GM12864 (cell line): ENCODE measurements around the gene RNF224.

Experiments
- DNase-seq: peaks from one replicate; pipeline ENCODE4 v3.0.0-alpha.2; 2011; ENCODE audit warnings: low read depth
- H3K4me3 ChIP-seq: 2 replicates; pipeline ENCODE4 v1.5.1; 2011; ENCODE audit warnings: mild to moderate bottlenecking, low read depth, low read length, control low read depth
- TF ChIP-seq, protein P1 (sequence below): IDR thresholded peaks from 2 replicates; pipeline ENCODE4 v1.5.1; 2011; ENCODE audit warnings: low read depth, mild to moderate bottlenecking, moderate library complexity, low read length, control low read depth, inconsistent platforms; ENCODE audit errors: missing control alignments

RNF224 gene

DNA sequence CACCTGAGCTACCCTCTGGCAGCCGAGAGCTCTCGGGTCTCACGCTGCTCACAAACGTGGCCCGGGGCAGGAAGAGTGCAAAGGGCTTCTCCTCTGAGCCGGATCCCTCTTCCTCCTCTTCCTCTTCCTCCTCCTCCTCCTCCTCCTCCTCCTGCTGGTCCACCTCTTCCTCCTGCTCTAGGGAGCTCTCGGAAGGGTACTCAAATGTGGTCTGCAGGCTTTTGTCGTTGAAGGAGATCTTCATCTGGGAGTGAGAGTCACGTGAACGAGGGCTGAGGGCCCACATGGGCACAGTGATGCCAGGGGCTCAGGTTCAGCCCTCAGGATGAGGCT, 34.9 kb upstream of the RNF224 start:
- no peak for DNase-seq

DNA sequence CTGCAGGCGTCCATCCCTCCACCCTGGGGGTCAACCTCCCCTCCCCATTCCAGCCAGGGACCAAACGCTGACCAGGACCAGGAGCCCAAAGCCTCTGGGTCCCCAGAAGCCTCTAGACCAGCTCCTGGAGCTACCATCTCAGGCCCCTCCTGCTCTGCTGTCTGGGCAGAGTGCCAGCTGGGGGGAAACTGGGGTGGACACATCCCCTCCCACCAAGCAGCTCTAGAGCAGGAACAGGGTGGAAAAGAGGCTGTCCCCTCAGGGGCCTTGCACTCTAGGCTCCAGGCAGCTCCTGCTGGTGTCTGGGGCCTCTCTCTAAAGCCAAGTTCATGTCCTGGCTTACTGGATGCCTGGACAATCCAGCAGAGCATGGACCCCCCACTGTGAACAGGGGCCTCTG, 34.4 kb upstream of the RNF224 start:
- TF ChIP-seq, protein P1, sequence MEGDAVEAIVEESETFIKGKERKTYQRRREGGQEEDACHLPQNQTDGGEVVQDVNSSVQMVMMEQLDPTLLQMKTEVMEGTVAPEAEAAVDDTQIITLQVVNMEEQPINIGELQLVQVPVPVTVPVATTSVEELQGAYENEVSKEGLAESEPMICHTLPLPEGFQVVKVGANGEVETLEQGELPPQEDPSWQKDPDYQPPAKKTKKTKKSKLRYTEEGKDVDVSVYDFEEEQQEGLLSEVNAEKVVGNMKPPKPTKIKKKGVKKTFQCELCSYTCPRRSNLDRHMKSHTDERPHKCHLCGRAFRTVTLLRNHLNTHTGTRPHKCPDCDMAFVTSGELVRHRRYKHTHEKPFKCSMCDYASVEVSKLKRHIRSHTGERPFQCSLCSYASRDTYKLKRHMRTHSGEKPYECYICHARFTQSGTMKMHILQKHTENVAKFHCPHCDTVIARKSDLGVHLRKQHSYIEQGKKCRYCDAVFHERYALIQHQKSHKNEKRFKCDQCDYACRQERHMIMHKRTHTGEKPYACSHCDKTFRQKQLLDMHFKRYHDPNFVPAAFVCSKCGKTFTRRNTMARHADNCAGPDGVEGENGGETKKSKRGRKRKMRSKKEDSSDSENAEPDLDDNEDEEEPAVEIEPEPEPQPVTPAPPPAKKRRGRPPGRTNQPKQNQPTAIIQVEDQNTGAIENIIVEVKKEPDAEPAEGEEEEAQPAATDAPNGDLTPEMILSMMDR = no peak
- H3K4me3 ChIP-seq = no peak overlapping the region
- DNase-seq = no peak

More for the DNA sequence above, 34.9 kb upstream of the RNF224 start:
- no peak overlapping the region for H3K4me3 ChIP-seq
- TF ChIP-seq, protein P1 = no peak

DNA sequence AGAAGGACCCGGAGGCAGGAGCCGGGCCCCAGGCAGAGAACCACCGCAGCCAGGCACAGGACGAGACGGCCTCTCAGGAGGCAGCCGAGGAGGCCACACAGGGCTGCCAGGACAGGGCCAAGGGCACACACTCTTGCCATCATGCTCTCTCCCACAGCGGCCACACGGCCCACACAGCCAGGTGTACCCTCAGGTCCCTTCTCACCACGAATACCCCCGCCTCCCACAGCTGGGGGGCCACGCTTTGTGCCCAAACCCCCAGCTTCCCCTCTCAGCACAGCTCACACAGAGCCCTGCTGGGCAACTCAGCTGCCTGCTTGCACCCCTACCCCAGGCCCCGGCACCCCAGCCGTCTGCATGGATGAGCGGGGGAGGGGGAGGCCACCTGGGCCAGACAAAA, 33.5 kb upstream of the RNF224 start:
- TF ChIP-seq, protein P1 = no peak
- no peak for DNase-seq
- H3K4me3 ChIP-seq = no peak overlapping the region

DNA sequence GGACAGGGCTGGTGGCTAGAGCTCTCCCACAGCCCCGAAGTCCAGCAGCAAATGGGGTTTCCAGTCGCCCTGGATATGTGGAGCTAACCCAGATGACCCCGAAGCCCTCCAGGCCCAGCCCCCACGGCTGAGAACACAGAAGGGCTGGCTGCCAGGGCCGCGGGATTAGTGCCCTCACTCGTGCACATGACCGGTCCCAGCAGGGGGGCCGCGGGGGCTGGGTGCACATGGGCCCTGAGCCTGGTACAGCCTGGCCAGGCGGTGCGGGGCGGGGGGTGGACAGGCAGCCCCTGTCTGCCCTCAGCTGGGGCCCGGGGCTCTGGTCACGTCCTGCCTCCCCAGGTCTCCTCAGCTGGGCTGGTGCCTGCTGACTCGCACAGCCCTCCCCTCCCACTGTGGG, 32.9 kb upstream of the RNF224 start:
- no peak for DNase-seq
- TF ChIP-seq, protein P1 = no peak
- H3K4me3 ChIP-seq = no peak overlapping the region

DNA sequence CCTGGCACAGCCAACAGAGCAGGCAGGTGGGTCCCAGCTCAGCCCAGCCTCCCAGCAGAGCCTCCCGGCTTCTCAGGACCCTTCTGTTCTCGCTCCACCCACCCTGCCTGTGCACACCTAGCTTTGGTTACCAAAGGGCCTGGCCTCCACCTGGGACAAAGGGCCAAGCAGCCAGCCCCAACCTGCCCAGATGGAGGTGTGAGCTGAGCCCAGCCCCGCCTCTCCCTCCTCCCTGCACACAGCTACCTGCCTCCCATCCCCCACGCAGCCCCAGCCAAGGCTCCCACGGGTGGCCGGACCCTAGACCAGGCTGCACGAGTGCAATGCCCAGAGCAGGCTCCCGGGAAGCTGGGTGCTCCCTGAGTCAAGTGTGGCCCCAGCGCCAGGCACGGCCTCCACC, 32.4 kb upstream of the RNF224 start:
- TF ChIP-seq, protein P1 = no peak
- no peak overlapping the region for H3K4me3 ChIP-seq
- no peak for DNase-seq

DNA sequence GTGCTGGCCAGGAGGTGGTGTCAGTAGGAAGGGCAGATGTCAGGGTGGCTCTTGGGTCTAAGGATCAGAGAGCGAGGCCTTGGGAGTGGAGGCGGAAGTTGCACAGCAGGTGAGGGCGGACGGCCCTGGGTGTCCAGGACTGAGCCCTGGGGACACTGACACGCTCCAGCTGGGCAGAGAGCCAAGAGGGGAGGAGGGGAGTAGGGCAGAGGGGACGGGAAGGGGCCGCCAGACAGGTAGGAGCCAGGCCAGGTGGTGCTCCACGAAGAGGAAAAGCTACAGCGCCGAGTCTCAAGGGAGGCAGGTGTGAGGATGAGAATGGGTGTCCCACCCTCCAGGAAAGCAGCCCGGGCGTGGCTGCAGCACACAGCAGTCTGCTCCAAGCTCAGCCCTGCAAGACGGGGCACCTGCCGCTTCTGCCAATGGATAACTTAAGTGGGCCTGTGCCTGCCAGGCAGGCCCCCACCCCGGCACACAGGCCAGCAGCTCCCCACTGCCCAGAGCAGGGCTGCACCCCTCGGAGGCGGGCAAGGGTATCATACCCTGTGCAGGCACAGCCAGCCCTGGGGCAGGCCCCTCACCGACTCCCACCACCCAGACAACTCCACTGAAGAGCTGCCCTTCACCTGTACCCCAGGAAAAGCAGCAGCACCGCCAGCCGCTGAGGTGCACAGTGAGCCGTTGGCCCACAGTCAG, 31.6 kb upstream of the RNF224 start:
- TF ChIP-seq, protein P1 = no peak
- H3K4me3 ChIP-seq = no peak overlapping the region
- DNase-seq = no peak
